Hepatocyte (in vitro differentiated cells): ENCODE measurements around the gene MAP4K2. TPM values are rescaled to one million over a fixed set of nuclear protein-coding genes. Genes with fewer than 3 reads are reported as not detected.

Experiments used
- DNase-seq: peaks from one replicate; pipeline ENCODE4 v3.0.0-alpha.2; 2016; ENCODE audit warnings: low spot score
- H2AFZ ChIP-seq: fragments of 200-600 bp; sonication (generic); 2 replicates; pipeline ENCODE4 v1.6.0; 2016; ENCODE audit warnings: antibody characterized with exemption, mild to moderate bottlenecking
- H3K27ac ChIP-seq: fragments of 200-600 bp; sonication (generic); 2 replicates; pipeline ENCODE4 v1.5.1; 2016; ENCODE audit warnings: mild to moderate bottlenecking
- H3K27me3 ChIP-seq: fragments of 200-600 bp; sonication (generic); 2 replicates; pipeline ENCODE4 v1.6.1; 2016
- H3K36me3 ChIP-seq: fragments of 200-600 bp; sonication (generic); replicated peaks from 2 replicates; pipeline ENCODE4 v1.5.1; 2016; ENCODE audit warnings: low read depth; ENCODE audit not compliant: insufficient read depth
- H3K4me1 ChIP-seq: fragments of 200-600 bp; sonication (generic); 2 replicates; pipeline ENCODE4 v1.5.1; 2016; ENCODE audit warnings: mild to moderate bottlenecking, moderate library complexity; ENCODE audit not compliant: insufficient read depth
- H3K4me2 ChIP-seq: fragments of 200-600 bp; sonication (generic); 2 replicates; pipeline ENCODE4 v1.6.0; 2016
- H3K4me3 ChIP-seq: fragments of 200-600 bp; sonication (generic); 2 replicates; pipeline ENCODE4 v1.5.1; 2016; ENCODE audit warnings: mild to moderate bottlenecking
- H3K79me2 ChIP-seq: fragments of 200-600 bp; sonication (generic); 2 replicates; pipeline ENCODE4 v1.6.0; 2017; ENCODE audit warnings: mild to moderate bottlenecking
- H3K9me2 ChIP-seq: fragments of 200-600 bp; sonication (generic); replicated peaks from 2 replicates; pipeline ENCODE4 v1.6.0; 2017; ENCODE audit warnings: mild to moderate bottlenecking; ENCODE audit not compliant: insufficient read depth
- H3K9me3 ChIP-seq: fragments of 200-600 bp; sonication (generic); 2 replicates; pipeline ENCODE4 v1.5.1; 2016; ENCODE audit warnings: low read depth, mild to moderate bottlenecking
- H4K20me1 ChIP-seq: fragments of 200-600 bp; sonication (generic); 2 replicates; pipeline ENCODE4 v1.6.0; 2016; ENCODE audit warnings: mild to moderate bottlenecking; ENCODE audit not compliant: insufficient read depth, poor library complexity, severe bottlenecking
- CTCF ChIP-seq: fragments of 200-600 bp; sonication (generic); IDR thresholded peaks from 2 replicates; pipeline ENCODE4 v1.5.1; 2016; ENCODE audit warnings: antibody characterized with exemption, mild to moderate bottlenecking; ENCODE audit not compliant: poor library complexity
- EZH2 ChIP-seq: fragments of 200-600 bp; sonication (generic); IDR thresholded peaks from 2 replicates; pipeline ENCODE4 v1.6.1; 2016; ENCODE audit warnings: antibody characterized with exemption, mild to moderate bottlenecking, borderline replicate concordance
- EZH2phosphoT487 ChIP-seq: fragments of 200-600 bp; sonication (generic); IDR thresholded peaks from one replicate; pipeline ENCODE4 v1.6.1; 2018; ENCODE audit warnings: antibody characterized with exemption, mild to moderate bottlenecking, low read depth, moderate library complexity; ENCODE audit not compliant: unreplicated experiment, severe bottlenecking
- WGBS: methylation state at CpG from one replicate; pipeline ENCODE4 v1.1.6; 2016; ENCODE audit warnings: low lambda C conversion rate; ENCODE audit errors: missing lambda C conversion rate; 5-methylcytosine and 5-hydroxymethylcytosine counted together
- polyA plus RNA-seq: library from polyadenylated mRNA; unstranded; fragments of >200 nt; fragmentation: Nextera tagmentation; extraction: Ambion mirVana; gene quantifications from 2 replicates; pipeline ENCODE4 v1.2.1, GENCODE V29; 2016
- total RNA-seq: library from RNA; depleted of rRNA; stranded (reverse); fragments of >200 nt; gene quantifications from 2 replicates; pipeline ENCODE4 v1.2.3, GENCODE V29; 2014

The MAP4K2 gene
- total and polyA plus RNA-seq, 2 experiments from 2014 or later: 7.8 to 9.0 TPM

GRCh38 chr11:64750361-64751054 lies 52.5 kb downstream of the MAP4K2 start:
- Histone ChIP-seq H3K27me3 (peaks cover 10% of the 10 kb centered on the region), H3K9me2 (no peaks in the 10 kb centered on the region), H3K36me3 (no peaks in the 10 kb centered on the region), H3K4me3 (no peak overlapping the region), H3K4me1 (peaks cover 5% of the 10 kb centered on the region), H3K9me3 (no peaks in the 10 kb centered on the region), H3K79me2 (no peaks in the 10 kb centered on the region), H2AFZ (no peak overlapping the region), H3K27ac (no peak overlapping the region), H3K4me2 (no peak overlapping the region), H4K20me1 (no peaks in the 10 kb centered on the region)
- TF ChIP-seq CTCF (no peak), EZH2phosphoT487 (no peak)
- no peak for DNase-seq
- 90% methylated on average over 13 of the region's 13 CpGs for WGBS

- 92% methylated on average over 15 of the region's 15 CpGs for WGBS
- Histone ChIP-seq H3K79me2 (no peaks in the 10 kb centered on the region), H3K9me2 (no peaks in the 10 kb centered on the region), H3K4me1 (peaks cover 22% of the 10 kb centered on the region), H4K20me1 (no peaks in the 10 kb centered on the region), H2AFZ (no peak overlapping the region), H3K27me3 (peaks cover 30% of the 10 kb centered on the region), H3K4me2 (no peak overlapping the region), H3K27ac (no peak overlapping the region), H3K36me3 (no peaks in the 10 kb centered on the region), H3K4me3 (no peak overlapping the region), H3K9me3 (no peaks in the 10 kb centered on the region)
- TF ChIP-seq CTCF (no peak), EZH2phosphoT487 (no peak), EZH2 (no peak)
- no peak for DNase-seq
Measured at GRCh38 chr11:64747961-64748665, 54.9 kb downstream of the MAP4K2 start.

GRCh38 chr11:64746486-64746885 lies 56.5 kb downstream of the MAP4K2 start:
- H3K27ac ChIP-seq: no peak overlapping the region
- no peak for DNase-seq
- 88% methylated on average over 10 of the region's 10 CpGs for WGBS

More at GRCh38 chr11:64746486-64746885, 56.5 kb downstream of the MAP4K2 start:
- Histone ChIP-seq H3K4me1 (peaks cover 34% of the 10 kb centered on the region), H3K9me3 (no peaks in the 10 kb centered on the region), H3K4me3 (no peak overlapping the region), H2AFZ (no peak overlapping the region), H3K27me3 (peaks cover 47% of the 10 kb centered on the region), H3K36me3 (no peaks in the 10 kb centered on the region), H4K20me1 (no peaks in the 10 kb centered on the region), H3K9me2 (no peaks in the 10 kb centered on the region), H3K4me2 (no peak overlapping the region), H3K79me2 (no peaks in the 10 kb centered on the region)
- no peak for TF ChIP-seq CTCF
- TF ChIP-seq EZH2: no peak
- TF ChIP-seq EZH2phosphoT487: no peak
